Caco-2 (cell line): ENCODE results near the gene AFF1. TPM values are rescaled to one million over a fixed set of nuclear protein-coding genes. Genes with fewer than 3 reads are reported as not detected.

Source experiments
- BruUV-seq: library from RNA; stranded (reverse); fragments of 400-500 nt; replicated peaks from 2 replicates; lab custom pipeline; 2021; lab: Mats Ljungman, UMichigan
- CTCF ChIA-PET: fragments of 300-600 bp; sonication (Branson Sonifier 250); formaldehyde crosslinking; loops from one replicate; lab custom pipeline; 2022; ENCODE audit warnings: antibody characterized with exemption; lab: Charles Lee
- POLR2A ChIA-PET: fragments of 300-600 bp; sonication (Branson Sonifier 250); formaldehyde crosslinking; loops from one replicate; lab custom pipeline; 2022; ENCODE audit warnings: antibody characterized with exemption; lab: Charles Lee
- DNase-seq, 2 experiments: peaks; one replicate each; pipeline versions ENCODE4 v3.0.0 to v3.0.0-alpha.2; 2020 to 2022
- H3K27me3 ChIP-seq: replicated peaks from 2 replicates; pipeline ENCODE4 v1.6.0; 2011; ENCODE audit warnings: low read length; ENCODE audit not compliant: control insufficient read depth, insufficient read depth
- H3K36me3 ChIP-seq: 2 replicates; pipeline ENCODE4 v1.5.1; 2011; ENCODE audit warnings: low read length; ENCODE audit not compliant: control insufficient read depth, insufficient read depth
- H3K4me1 ChIP-seq: fragments of 250-450 bp; sonication (Bioruptor Pico); 2 replicates; pipeline ENCODE4 v1.5.1; 2020; ENCODE audit warnings: mild to moderate bottlenecking
- H3K4me3 ChIP-seq: 2 replicates; pipeline ENCODE4 v1.5.1; 2011; ENCODE audit warnings: low read depth, mild to moderate bottlenecking, control low read depth, low read length
- H3K9me3 ChIP-seq: fragments of 250-450 bp; sonication (Bioruptor Pico); 2 replicates; pipeline ENCODE4 v1.5.1; 2020; ENCODE audit warnings: mild to moderate bottlenecking, moderate library complexity
- H3K27ac Mint-ChIP-seq: one replicate; pipeline ENCODE4 v1.8.0; 2022; ENCODE audit warnings: mixed read lengths; ENCODE audit not compliant: unreplicated experiment
- H3K27me3 Mint-ChIP-seq: one replicate; pipeline ENCODE4 v1.8.0; 2022; ENCODE audit warnings: mixed read lengths; ENCODE audit not compliant: insufficient read depth, unreplicated experiment
- H3K36me3 Mint-ChIP-seq: one replicate; pipeline ENCODE4 v1.8.0; 2022; ENCODE audit warnings: mild to moderate bottlenecking, mixed read lengths; ENCODE audit not compliant: insufficient read depth, unreplicated experiment
- H3K4me1 Mint-ChIP-seq: one replicate; pipeline ENCODE4 v1.8.0; 2022; ENCODE audit warnings: low read depth, mixed read lengths; ENCODE audit not compliant: unreplicated experiment
- H3K4me3 Mint-ChIP-seq: one replicate; pipeline ENCODE4 v1.8.0; 2022; ENCODE audit warnings: mild to moderate bottlenecking, moderate library complexity, mixed read lengths; ENCODE audit not compliant: unreplicated experiment
- H3K9me3 Mint-ChIP-seq: one replicate; pipeline ENCODE4 v1.8.0; 2022; ENCODE audit warnings: mixed read lengths; ENCODE audit not compliant: unreplicated experiment
- intact Hi-C: fragments of 100-400 bp; cut with micrococcal nuclease; formaldehyde crosslinking; loops from one replicate; pipeline ENCODE4 v1.10.0; 2022; ENCODE audit not compliant: unreplicated experiment
- total RNA-seq: library from RNA; stranded (reverse); gene quantifications from 2 replicates; pipeline ENCODE4 v1.2.3, GENCODE V29; 2022
- TF ChIP-seq, protein P1 (sequence below), 2 experiments: fragments of 200-600 bp in 1 of 2; IDR thresholded peaks; 1 replicate in 1 of 2; 2 replicates in 1 of 2; pipeline versions ENCODE4 v1.5.1 to v1.8.0; 2011 to 2022; ENCODE audit warnings: antibody characterized with exemption in 1 of 2, control low read depth in 1 of 2, inconsistent platforms in 1 of 2, low read depth in 1 of 2, low read length in 1 of 2, mild to moderate bottlenecking in 1 of 2, moderate library complexity in 1 of 2; ENCODE audit not compliant: insufficient read depth in 1 of 2, severe bottlenecking in 1 of 2, unreplicated experiment in 1 of 2

Gene AFF1
- total RNA-seq, 1 experiment from 2014 or later: 48.3 TPM

DNA sequence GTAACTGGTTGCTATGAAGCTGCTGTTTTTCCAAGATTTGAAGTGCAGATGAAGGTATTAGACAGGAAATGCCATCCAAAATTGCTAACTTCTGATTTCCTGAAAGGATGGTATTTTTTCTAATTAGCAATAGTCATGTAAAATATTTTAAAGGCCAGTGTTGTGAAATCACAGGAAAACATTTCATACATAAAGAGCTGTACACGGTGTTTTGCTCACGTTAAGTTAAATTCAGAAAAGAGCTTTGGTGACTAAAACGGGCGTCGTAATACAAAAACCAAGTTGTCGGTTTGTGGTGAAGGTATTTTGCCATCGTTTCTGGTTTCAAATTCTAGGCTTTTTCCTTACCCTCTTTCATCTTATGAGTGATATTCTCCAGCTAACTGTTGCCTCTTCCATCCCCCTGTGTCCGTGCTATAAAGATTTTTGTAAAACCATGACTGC is 39.8 kb downstream of the AFF1 start:
- no peak overlapping the region for H3K4me3 ChIP-seq
- no peaks in the 10 kb centered on the region for H3K27me3 ChIP-seq
- intact Hi-C loops: no loop called here
- H3K4me3 Mint-ChIP-seq: no peak overlapping the region
- H3K4me1 ChIP-seq: peaks cover 61% of the 10 kb centered on the region
- DNase-seq: no peak
- no peaks in the 10 kb centered on the region for H3K9me3 ChIP-seq
- ChIA-PET POLR2A (no interaction called here), CTCF (no interaction called here)
- TF ChIP-seq, protein P1, sequence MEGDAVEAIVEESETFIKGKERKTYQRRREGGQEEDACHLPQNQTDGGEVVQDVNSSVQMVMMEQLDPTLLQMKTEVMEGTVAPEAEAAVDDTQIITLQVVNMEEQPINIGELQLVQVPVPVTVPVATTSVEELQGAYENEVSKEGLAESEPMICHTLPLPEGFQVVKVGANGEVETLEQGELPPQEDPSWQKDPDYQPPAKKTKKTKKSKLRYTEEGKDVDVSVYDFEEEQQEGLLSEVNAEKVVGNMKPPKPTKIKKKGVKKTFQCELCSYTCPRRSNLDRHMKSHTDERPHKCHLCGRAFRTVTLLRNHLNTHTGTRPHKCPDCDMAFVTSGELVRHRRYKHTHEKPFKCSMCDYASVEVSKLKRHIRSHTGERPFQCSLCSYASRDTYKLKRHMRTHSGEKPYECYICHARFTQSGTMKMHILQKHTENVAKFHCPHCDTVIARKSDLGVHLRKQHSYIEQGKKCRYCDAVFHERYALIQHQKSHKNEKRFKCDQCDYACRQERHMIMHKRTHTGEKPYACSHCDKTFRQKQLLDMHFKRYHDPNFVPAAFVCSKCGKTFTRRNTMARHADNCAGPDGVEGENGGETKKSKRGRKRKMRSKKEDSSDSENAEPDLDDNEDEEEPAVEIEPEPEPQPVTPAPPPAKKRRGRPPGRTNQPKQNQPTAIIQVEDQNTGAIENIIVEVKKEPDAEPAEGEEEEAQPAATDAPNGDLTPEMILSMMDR (IDR thresholded peaks at IDR 0.05; ENCODE audit: insufficient read depth in 1 of 2, low read depth in 1 of 2, low read length in 1 of 2, severe bottlenecking in 1 of 2, unreplicated experiment in 1 of 2): no peak
- peaks cover 52% of the 10 kb centered on the region for H3K4me1 Mint-ChIP-seq
- no peaks in the 10 kb centered on the region for H3K36me3 ChIP-seq
- no TSS peak for BruUV-seq
- no peak overlapping the region for H3K27ac Mint-ChIP-seq
- H3K27me3 Mint-ChIP-seq: no peaks in the 10 kb centered on the region
- peaks cover 5% of the 10 kb centered on the region for H3K36me3 Mint-ChIP-seq
- no peaks in the 10 kb centered on the region for H3K9me3 Mint-ChIP-seq

DNA sequence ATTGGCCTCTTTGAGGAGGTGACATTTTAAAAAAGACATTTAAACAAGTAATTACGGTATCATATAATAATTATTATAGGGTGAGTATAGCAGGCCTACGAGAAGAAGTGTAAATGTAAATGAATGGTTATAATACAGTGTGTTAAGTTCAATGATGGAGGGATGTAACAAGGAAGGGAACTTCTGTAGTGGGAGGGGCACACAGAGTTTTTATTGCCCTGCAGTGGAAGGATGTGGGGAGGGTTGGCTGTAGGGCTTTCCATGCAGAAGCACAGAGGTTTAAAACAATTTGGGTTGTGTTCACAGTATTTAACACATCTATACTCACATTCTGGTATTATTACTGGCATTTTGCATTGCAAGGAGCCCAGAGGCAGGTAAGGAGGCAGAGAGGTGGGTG is 41.1 kb downstream of the AFF1 start:
- H3K4me1 Mint-ChIP-seq: peaks cover 44% of the 10 kb centered on the region

DNA sequence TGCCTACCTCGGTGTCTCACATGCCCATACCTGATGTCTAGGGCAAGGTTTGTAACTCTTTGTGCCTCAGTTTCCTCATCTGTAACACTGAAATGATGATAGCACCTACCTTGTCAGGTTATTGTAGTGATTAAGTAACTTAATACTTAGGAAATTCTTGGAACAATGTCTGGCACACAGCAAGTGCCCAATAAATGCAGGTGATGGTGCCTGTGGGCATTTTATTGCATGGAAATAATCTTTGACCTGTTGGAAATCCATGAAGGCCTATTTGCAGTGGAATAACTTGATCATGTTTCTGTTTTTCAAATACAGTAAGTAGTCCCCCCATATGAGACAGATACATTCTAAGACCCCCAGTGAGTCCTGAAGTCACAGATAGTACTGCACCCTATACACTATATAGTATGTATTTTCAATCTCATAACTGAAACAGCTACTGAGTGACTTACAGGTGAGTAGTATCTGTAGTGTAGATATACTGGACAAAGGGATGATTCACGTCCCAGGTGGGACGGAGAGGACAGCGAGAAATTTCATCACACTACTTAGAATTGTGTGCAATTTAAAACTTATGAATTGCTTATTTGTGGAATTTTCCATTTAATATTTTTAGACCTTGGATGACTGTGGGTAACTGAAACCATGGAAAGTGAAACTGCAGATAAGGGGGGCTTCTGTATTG is 42.1 kb downstream of the AFF1 start:
- Mint-ChIP-seq H3K4me3 (no peak overlapping the region), H3K9me3 (no peaks in the 10 kb centered on the region), H3K27ac (peak overlapping the region; percentile 56), H3K36me3 (peaks cover 5% of the 10 kb centered on the region), H3K27me3 (no peaks in the 10 kb centered on the region), H3K4me1 (peaks cover 37% of the 10 kb centered on the region)
- H3K4me1 ChIP-seq: peaks cover 48% of the 10 kb centered on the region
- no peak for DNase-seq
- TF ChIP-seq, protein P1 (IDR thresholded peaks at IDR 0.05; ENCODE audit: insufficient read depth in 1 of 2, low read depth in 1 of 2, low read length in 1 of 2, severe bottlenecking in 1 of 2, unreplicated experiment in 1 of 2): no peak
- intact Hi-C loops: no loop called here
- no TSS peak for BruUV-seq
- ChIA-PET POLR2A (no interaction called here), CTCF (no interaction called here)
- no peaks in the 10 kb centered on the region for H3K36me3 ChIP-seq
- H3K27me3 ChIP-seq: no peaks in the 10 kb centered on the region
- H3K9me3 ChIP-seq: no peaks in the 10 kb centered on the region
- H3K4me3 ChIP-seq: no peak overlapping the region

More for the DNA sequence above, 41.1 kb downstream of the AFF1 start:
- CTCF ChIA-PET: no interaction called here
- H3K9me3 ChIP-seq: no peaks in the 10 kb centered on the region
- H3K4me3 ChIP-seq: no peak overlapping the region
- POLR2A ChIA-PET: no interaction called here
- no peaks in the 10 kb centered on the region for H3K27me3 ChIP-seq
- no peak for DNase-seq
- Mint-ChIP-seq H3K27me3 (no peaks in the 10 kb centered on the region), H3K9me3 (no peaks in the 10 kb centered on the region), H3K4me3 (no peak overlapping the region), H3K27ac (no peak overlapping the region), H3K36me3 (peaks cover 5% of the 10 kb centered on the region)
- peaks cover 55% of the 10 kb centered on the region for H3K4me1 ChIP-seq
- H3K36me3 ChIP-seq: no peaks in the 10 kb centered on the region
- BruUV-seq: no TSS peak
- TF ChIP-seq, protein P1 (IDR thresholded peaks at IDR 0.05; ENCODE audit: insufficient read depth in 1 of 2, low read depth in 1 of 2, low read length in 1 of 2, severe bottlenecking in 1 of 2, unreplicated experiment in 1 of 2): no peak
- intact Hi-C loops: no loop called here
